Activated naive CD4-positive, alpha-beta T cell (primary cell): ENCODE data around the gene TCL1A.

Experiments
- DNase-seq, 4 experiments: peaks; one replicate each; lab custom pipeline; 2025; lab: John Stamatoyannopoulos, UW

TCL1A gene

DNA sequence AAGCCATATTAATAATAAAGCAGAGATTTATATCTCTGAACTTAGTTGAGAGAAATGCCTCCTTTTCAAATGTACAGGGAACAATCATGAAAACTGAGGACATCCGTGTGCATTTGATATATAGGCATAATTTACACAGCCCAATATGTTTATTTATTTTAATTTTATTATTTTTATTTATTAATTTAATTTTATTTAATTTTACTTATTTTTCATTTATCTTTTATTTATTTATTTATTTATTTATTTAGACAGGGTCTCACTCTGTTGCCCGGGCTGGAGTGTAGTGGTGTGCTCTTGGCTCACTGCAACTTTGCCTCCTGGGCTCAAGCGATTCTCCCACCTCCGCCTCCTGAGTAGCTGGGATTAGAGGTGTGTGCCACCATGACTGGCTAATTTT is 8.4 kb downstream of the TCL1A start:
- no peak for DNase-seq

DNA sequence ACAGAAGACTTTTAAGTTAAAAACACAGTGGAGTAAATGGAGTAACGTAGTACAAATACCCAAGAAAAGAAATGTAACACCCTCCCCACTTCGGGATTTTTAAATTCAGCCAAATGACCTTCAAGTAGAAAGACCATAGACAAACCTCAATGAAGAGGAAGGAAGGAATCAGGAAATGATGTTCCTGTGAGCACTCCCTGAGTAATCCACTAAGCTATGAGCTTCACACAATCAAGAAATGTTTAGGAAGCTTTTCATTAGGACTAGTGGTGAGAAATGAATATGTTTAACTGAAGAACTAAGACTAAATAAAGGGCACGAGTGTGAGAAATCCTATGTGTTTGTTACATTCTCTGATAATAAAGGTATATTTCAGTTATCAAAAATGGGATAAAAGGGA is 10.1 kb downstream of the TCL1A start:
- DNase-seq = no peak

DNA sequence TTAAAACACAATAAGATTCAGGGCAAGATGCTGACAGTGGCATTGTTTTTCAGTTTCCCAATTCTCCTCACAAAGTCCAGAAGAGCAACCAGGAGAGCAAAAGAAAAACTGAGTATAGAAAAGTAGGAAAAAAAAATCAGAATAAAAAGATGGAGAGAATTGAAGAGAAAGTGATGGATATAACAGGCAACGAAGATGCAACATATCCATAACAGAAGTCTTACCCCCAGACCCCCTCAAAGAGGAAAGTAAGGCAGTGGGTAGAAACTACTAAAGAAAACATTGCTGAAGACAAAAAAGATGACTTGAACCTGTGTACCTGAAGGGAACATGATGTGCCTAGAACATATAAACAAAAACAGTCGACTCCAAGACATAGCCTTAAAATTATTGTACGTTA is 10.6 kb downstream of the TCL1A start:
- no peak for DNase-seq

DNA sequence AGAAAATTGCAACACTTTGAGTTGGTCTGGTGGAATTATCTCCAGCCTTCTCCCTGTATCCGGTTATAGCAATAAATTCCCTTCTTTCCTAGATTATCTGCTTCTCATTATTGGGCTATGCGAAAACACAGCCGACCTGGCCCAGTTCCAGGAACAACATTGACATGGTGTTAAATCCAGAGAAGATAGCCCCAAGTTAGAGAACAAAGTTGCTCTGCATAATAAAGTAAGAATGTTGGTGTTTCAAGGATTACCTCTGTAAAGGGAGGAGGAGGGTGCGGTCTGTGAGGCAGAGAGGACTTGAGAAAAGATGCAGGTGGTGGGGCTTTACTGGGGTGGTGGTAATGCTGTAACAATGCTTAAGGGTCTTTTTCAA is 12.1 kb downstream of the TCL1A start:
- no peak for DNase-seq

DNA sequence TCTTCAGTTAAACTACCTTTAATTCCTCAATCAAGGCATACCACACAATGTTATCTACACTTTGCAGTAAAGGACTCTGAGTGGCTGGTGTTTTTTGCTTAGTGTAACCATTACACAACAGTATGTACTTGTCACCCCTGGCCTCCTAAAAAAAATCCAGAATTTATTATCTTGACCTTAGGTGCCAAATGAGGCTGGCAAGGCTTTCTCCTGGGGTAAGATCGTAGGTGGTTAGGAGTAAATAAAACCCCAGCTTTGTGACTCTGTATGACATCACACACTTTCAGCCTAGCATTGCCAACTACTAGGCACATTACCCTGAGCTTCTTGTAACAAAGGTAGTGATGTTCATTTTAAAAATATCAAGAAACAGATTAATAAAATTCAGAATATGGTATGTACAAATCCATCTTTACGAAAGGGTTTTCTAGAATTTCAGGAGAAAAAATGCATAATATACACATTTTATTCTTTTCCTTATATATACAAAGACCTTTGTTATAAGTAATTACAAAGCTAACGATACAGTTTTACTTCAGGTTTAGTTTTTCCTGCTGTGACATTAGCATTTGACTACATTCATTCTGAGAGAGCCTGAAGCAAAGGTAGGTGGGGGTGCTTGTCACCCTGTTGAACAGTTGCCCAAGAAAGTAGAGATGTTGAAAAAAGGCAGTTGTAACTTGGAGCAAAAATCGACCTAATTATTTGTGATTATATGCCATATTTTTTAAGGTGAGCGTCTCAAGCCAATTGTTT is 13.5 kb downstream of the TCL1A start:
- DNase-seq = no peak

DNA sequence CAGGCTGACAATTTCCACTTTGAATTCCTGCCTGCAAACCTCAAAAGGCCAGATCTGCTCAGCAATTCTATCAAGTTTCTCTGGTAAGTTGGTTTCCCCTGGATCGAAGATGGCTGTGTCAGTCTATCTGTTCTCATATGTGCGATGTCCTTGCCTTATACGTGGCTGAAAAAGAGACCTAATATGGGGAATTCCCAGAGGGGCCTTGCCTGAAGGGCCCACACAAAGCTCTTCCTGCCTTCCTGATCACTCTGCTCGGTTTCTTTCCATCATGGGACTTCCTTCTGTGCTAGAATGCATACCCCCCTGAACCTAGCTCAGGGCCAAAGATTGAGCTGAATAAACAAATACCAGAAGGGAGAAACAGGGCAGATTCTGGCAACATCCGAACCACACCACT is 14.5 kb downstream of the TCL1A start:
- DNase-seq = no peak

DNA sequence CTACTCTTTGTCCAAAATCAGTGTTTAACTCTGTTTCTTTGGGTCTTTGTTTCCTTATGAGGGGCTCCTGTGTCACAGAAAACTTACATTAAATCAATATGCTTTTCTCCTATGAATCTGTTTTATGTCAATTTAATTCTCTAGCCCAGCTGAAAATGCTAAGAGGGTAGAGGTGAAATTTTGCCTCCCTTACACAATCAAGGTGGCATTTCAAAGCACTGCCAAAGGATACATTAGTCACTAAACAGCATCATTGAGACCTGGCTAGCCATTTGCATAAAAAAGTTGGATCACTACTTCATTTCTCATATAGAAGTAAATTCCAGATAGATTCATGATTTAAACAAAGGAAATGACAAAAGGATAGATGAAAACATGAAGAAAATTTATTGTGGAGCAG is 15.6 kb downstream of the TCL1A start:
- DNase-seq = no peak

DNA sequence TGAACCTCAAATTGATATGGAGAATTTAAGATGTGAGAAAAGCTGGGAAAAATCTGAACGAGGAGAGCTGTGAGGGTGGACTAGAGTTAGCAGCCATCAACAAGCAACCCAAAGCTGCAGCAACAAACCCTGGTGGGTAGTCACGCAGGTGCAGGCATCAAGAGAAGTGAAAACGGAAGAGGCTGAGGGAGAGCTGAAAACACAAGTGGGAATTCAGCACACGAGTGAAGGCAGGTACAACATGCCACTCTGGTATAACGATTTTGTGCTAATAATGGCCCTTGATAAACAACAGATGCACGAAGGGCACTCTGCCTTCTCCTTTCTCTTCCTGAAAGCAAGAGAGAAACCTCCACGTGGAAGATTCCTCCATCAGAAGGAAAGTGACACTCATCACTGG is 16.2 kb downstream of the TCL1A start:
- DNase-seq = no peak

DNA sequence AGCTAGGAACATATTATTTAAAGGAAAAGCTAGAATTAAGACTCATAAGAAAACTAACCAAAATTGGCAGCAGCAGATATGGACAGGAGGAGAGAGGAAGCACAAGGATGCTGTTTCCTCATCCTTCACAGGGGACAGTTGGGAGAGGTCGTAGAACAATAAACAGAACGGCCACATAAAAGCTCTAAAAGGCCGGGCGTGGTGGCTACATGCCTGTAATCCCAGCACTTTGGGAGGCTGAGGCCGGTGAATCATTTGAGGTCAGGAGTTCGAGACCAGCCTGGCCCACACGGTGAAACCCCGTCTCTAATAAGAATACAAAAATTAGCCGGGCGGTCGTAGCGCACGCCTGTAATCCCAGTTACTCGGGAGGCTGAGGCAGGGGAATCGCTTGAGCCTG is 17.2 kb downstream of the TCL1A start:
- no peak for DNase-seq

DNA sequence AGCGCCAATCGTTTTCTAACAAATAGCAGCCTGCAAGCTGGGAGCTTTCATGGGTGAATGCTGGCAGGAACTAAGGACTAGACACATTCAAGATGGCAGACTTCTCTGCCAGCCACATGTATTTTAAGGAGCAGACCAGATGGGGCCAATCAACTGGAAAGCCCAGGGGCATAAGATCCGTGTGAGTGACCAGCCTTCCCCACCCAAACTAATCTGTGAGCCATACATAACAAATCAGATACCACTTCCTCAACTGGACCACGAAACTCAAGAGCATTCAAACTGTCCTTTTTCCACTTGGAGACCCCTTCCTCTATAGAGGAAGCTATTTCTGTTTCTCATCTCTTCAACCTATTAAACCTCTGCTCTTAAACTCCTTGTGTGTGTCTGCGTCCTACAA is 18.0 kb downstream of the TCL1A start:
- DNase-seq = no peak

DNA sequence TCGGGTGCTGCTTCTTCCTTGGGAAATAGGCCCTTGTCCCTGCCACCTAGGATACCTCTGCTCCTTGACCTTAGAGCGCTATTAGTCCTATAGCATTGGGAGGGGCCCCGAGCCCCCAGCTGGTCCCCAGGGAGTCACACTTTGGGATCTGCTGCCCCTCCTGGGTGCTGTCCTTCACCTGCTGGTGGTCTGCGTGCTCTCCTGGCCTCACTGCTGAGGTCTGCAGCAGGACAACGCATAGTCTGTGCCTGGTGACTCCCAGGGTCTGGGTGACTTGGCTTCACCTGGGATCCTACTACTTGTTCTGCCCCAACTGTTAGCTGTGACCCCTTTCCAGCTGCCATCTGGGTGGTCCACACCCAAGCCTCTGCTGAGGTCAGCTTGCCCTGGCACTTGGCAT is 18.9 kb downstream of the TCL1A start:
- DNase-seq = no peak

DNA sequence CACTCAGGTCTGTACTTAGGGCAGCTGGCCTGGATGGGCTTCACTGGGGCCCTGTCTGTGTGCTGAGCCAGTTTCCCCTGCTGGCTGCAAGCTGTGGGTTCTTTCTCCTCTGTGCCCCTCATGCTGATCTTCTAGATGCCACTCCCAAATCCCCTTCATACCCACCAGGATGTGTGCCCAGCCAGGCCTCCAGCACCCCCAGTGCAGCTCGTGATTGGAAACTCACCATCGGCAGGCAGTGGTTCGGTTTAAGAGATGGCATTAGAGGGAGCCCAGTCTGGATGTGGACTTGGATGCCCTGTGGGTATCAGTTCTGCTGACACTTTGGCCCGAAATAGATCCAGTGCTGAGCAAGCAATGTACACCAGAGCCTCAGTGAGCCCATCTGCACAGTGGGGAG is 21.8 kb downstream of the TCL1A start:
- DNase-seq = no peak

DNA sequence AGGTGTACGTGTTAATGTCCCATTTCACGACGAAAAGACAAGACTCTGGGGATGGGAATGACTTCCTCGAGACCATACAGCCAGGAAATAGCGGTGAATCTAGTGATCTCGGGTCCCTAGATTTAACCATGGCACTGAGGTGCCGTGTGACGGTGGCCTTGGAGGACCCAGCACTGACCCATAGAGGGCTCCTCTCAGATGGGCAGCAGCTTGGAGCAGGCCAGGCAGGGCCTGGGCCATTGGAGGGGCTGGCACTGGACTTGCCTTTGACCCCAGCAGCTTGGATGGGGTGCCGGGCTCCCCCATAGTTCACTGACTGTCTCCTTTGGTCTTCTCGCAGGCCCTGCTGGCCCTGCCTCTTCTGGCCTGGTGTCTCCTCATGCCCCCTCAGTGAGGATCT is 22.3 kb downstream of the TCL1A start:
- no peak for DNase-seq

DNA sequence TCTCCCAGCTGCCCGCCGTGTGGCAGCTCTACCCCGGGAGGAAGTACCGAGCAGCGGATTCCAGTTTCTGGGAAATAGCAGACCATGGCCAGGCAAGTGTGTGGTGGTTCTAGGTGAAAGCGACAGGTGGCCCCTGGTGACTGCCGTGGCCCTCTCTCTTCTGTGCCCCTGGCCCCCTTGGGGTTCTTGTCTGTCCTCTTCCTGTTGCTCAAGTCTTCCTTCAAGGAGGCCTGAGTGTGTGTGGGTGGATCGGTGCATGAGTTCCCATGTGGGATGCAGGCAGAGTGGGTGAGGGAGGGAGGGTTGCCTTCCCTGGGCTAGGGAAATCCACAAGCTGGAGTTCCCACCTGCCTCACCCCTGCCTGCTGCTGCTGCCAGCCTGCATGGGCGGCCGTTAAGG is 23.1 kb downstream of the TCL1A start:
- no peak for DNase-seq

DNA sequence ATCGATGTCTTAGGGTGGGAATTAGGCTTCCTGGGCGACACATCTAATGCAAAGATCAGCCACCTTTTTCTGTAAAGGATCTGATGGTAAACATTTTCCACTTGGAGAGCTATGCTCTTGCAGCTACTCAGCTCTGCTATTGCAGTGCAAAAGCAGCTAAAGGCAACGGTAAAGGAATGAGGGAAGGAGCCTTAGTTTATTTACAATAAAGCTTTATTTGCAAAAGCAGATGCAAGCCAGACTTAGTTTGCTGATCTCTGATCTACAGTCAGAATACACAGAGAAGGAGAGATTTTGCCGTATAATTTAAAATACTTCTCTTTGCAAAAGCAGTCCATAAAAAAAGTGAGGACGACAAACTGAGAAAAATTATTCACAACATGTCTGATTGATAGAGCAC is 24.5 kb downstream of the TCL1A start:
- no peak for DNase-seq

DNA sequence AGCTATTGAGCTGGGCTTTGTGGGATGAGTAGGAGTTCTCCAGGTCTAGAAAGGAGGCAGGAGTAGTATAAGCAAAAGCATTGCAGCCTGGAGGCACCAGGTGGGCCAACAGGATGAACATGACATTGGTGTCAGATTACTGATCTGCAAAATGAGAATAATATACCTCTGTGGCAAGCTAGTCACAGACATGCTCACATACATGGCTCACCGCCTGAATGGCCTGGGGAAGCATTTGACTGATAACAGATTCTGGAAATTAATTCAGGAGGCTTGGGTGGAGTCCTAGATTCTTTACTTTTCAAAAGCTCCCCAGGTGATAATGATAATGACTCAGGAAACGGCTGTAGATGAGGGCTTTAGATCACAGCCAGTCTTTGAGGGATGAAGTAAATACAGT is 27.0 kb downstream of the TCL1A start:
- no peak for DNase-seq

DNA sequence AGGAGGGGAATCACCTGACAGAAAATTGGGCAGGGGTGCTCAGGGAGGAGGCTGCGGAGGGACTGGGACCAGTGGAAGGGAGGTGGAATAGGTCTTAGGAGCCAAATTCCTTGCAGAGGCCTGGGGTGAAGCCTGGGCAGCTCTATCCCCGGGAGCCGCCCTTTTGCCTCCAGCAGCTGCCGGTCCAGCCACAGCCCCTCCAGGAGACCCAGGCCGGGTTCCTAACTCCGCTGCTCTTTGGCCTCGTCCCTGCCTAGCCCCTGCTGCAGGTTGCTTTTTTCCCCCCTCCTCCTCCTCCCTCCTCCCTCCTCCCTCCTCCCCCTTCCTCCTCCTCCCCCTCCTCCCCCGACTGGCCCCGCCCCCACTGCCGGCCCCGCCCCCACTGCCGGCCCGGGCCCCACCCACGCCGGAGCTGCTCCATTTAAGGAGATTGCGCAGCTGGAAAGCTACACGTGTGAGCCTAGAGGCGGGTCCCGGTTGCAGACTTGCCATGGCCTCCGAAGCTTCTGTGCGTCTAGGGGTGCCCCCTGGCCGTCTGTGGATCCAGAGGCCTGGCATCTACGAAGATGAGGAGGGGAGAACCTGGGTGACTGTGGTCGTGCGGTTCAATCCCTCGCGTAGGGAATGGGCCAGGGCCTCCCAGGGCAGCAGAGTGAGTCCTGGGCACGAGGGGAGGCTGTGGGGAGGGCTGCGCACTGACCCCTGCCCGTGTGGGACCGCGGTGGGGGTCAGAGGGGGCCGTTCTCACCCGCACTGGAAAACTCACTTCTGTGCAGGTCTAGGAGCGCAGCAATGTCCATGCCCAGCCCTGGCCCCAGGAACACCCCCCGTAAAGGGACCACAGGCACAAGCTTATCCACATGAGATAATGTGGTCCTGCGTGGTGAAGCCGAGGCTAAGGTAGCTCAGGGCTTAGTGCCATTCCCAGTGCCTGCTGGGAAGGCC is 27.7 kb downstream of the TCL1A start, which contains the start of gene TCL1B:
TCL1B (plus strand) TSS at position 449 of the 945 bp plus-strand sequence; CDS start at position 491, 42 bp downstream.
- no peak for DNase-seq

DNA sequence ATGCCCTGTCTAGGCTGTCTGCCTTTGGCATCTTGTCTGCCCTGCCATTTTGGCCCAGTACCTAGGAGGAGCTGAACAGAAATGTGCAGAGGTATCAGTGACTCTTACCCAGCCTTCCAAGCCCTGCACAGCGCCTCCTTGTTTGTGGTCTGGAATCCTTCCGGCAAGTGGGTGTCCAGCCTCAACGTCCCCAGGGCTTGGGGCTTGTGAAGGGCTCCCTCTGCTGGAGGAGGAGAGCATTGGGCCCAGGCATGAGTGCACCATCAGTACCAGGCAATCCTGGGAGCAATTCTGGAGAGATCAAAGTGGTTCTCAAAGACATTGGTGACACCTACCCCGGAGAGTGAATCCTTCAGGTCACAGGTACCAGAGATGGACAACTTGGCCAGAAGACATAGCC is 30.1 kb downstream of the TCL1A start:
- no peak for DNase-seq

DNA sequence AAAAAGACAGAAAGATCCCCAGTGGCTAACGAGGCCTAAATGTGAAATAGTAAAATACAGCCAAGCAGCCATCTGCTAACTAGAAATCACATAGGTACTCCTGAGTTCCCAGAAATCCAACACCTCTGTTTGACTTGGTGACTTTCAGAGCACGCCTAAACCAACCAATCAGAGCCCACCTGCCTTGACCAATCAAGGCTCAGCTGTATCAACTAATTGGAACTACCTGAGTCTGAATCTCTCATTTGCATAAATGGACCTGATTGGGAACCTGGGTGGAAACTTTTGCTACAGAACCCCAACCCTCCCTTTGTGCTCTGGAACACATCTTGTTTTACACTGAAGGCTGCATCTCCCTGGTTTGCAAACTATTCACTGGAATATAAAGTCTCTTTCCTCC is 32.8 kb downstream of the TCL1A start:
- DNase-seq = no peak

DNA sequence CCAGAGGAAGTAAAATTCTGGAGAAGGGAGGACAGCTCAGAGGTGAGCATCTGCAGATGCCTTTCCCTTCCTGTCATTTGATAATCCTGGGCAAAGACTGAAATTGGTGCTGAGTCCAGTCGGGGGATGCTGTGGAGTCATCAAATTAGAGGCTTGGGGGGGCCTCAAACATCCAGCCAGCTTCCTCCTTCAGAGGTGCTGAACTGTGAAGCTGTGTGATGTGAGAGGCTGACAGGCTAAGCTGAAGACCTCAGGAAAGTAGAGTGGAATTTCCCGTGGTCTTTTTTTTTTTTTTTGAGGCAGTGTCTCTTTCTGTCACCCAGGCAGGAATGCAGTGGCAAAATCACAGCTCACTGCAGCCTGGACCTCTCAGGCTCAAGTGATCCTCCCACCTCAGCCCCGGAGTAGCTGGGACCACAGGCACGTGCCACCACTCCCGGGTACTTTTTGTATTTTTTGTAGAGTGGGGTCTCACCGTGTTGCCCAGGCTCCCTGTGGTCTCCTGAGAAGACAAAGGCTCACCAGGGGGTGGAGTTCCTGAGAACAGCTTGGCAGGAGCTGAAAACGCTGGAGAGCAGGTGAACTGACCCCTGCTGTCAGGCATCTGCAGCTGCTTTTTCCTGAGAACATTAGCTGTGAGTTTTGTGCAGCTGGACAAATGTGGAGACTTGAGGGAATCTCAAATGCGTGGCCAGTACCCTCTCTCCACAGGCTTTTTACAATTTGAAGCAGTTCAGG is 33.8 kb downstream of the TCL1A start:
- DNase-seq = no peak

DNA sequence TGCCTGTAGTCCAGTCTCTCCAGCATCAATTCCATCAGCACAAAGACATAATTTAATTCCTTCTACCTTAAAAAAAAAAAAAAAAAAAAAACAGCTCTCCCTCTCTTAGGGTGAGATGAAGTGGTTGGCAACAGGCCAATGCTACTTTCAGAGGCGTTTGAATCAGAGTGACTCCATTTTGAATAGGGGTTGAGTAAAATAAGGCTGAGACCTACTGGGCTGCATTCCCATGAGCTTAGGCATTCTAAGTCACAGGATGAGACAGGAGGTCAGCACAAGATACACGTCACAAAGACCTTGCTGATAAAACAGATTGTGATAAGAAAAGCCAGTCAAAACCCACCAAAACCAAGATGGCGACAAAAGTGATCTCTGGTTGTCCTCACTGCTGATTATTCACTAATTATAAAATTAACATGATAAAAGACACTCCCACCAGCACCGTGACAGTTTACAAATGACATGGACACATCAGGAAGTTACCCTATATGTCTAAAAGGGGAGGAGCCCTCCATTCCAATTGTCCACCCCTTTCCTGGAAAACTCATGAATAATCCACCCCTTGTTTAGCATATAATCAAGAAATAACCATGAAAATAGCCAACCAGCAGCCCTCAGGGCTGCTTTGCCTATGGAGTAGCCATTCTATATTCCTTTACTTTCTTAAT is 34.6 kb downstream of the TCL1A start:
- no peak for DNase-seq

DNA sequence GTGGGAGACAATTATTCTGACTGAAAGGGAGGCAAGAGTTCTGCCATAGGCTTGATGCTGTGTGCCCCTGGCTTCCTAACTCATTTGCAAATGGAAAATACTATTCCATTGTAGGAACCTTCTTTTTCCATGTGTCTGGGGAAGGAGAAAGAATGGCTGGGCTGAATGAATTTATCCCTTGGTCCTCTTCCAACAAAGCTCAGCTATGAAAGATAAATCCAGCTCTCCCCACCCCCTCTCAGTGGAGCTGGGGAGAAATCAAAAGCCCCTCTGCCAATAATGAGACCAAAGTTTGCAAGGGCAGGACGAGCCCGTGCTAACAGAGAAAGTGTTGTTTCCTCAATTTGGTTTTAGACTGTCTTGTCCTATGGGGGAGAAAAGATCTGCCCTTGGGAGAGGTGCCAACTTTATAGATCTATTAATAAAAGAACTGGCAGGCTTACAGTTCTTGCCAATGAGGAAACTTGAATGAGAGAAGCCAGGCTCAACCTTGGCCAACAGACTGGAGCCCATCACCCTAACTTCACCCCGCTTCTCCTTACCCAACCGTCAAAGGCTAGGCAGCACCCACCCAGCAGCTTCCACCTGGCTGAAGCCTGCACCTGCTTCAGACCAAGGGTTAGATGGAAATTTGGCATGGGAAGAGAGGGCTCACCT is 36.6 kb downstream of the TCL1A start:
- no peak for DNase-seq
